ENCODE measurements around the gene GOLGB1. TPM values are rescaled to one million over a fixed set of nuclear protein-coding genes. Genes with fewer than 3 reads are reported as not detected.
"Not testable (repeated sequence)": the region's sequence is repeated elsewhere in the genome, so short reads cannot be mapped to it uniquely, and the experiment has no call there.

The GOLGB1 gene
- total RNA-seq, 2 experiments from 2014 or later = 11.5 to 30.3 TPM

DNA sequence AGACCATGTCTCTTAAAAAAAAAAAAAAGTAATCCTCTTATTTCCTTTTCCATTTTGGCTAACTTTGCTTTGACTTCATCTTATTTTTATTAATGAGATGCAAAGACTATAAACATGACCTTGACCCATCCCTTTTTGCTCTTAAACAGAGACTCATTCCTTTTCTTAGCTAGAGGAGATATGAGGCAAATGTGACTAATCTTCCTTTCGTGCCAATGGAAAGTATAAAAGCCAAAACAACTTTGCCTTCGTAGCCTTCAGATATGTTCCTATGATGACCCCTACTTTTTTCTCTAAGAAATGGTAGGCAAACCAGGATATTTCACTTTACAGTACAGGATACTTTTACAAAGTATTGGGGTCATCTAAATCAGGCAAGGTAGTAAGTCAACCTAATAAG is 36.9 kb upstream of the GOLGB1 start:
- BruUV-seq (replicated peaks) = no TSS peak
- no peak overlapping the region for H3K4me3 ChIP-seq (ENCODE audit: low read depth, low read length, poor library complexity, severe bottlenecking)
- TF ChIP-seq, protein P1, sequence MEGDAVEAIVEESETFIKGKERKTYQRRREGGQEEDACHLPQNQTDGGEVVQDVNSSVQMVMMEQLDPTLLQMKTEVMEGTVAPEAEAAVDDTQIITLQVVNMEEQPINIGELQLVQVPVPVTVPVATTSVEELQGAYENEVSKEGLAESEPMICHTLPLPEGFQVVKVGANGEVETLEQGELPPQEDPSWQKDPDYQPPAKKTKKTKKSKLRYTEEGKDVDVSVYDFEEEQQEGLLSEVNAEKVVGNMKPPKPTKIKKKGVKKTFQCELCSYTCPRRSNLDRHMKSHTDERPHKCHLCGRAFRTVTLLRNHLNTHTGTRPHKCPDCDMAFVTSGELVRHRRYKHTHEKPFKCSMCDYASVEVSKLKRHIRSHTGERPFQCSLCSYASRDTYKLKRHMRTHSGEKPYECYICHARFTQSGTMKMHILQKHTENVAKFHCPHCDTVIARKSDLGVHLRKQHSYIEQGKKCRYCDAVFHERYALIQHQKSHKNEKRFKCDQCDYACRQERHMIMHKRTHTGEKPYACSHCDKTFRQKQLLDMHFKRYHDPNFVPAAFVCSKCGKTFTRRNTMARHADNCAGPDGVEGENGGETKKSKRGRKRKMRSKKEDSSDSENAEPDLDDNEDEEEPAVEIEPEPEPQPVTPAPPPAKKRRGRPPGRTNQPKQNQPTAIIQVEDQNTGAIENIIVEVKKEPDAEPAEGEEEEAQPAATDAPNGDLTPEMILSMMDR (conservative IDR thresholded peaks at IDR 0.05; ENCODE audit: low read length) = no peak
- no peak for TF ChIP-seq EZH2phosphoT487 (IDR thresholded peaks at IDR 0.05; ENCODE audit: borderline replicate concordance, low read depth, low read length)
- no peaks in the 10 kb centered on the region for H4K20me1 ChIP-seq (ENCODE audit: insufficient read depth, low read length)
- no peaks in the 10 kb centered on the region for H3K9me3 ChIP-seq (ENCODE audit: low read length)
- H2AFZ ChIP-seq (ENCODE audit: low read length) = no peak overlapping the region
- H3K4me2 ChIP-seq (ENCODE audit: low read length) = no peak overlapping the region
- intact Hi-C loops (cut with micrococcal nuclease; ENCODE audit: unreplicated experiment) = no loop called here
- no peaks in the 10 kb centered on the region for H3K9me2 ChIP-seq (ENCODE audit: insufficient read depth, low read length)
- H3K36me3 ChIP-seq (ENCODE audit: insufficient read depth, low read length) = peaks cover 100% of the 10 kb centered on the region
- ChIA-PET POLR2A (interaction anchor here (0.6 to 2.5 kb wide), 2 partner anchors 22 to 83 kb away, joined by 4 to 11 read pairs; no protein-coding TSS in a partner anchor), CTCF (ENCODE audit: unreplicated experiment) (no interaction called here)
- no peaks in the 10 kb centered on the region for H3K79me2 ChIP-seq (ENCODE audit: insufficient read depth, low read depth, low read length)
- H3K27ac ChIP-seq (ENCODE audit: low read depth, low read length, poor library complexity, severe bottlenecking) = no peak overlapping the region
- H3K4me1 ChIP-seq (ENCODE audit: insufficient read depth, low read length, poor library complexity, severe bottlenecking) = no peaks in the 10 kb centered on the region
- no peak for DNase-seq (ENCODE audit: low spot score)

DNA sequence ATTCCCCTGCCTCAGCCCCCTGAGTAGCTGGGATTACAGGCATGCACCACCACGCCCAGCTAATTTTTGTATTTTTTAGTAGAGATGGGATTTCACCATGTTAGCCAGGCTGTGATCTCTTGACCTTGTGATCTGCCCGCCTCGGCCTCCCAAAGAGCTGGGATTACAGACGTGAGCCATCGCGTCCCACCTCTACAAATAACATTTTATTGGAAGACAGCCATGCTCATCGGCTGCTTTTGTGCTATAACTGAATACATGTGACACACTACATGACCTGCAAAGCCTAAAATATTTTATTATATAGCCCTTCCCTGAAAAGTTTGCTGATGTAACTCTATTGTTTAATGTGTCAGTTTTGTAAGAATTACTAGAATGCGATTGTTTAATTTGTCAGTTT is 33.2 kb upstream of the GOLGB1 start:
- H3K79me2 ChIP-seq (ENCODE audit: insufficient read depth, low read depth, low read length); H3K27ac ChIP-seq (ENCODE audit: low read depth, low read length, poor library complexity, severe bottlenecking); intact Hi-C loops (cut with micrococcal nuclease; ENCODE audit: unreplicated experiment); H3K4me1 ChIP-seq (ENCODE audit: insufficient read depth, low read length, poor library complexity, severe bottlenecking); H4K20me1 ChIP-seq (ENCODE audit: insufficient read depth, low read length); H3K9me2 ChIP-seq (ENCODE audit: insufficient read depth, low read length); H3K9me3 ChIP-seq (ENCODE audit: low read length); H2AFZ ChIP-seq (ENCODE audit: low read length); DNase-seq (ENCODE audit: low spot score); BruUV-seq (replicated peaks); H3K4me2 ChIP-seq (ENCODE audit: low read length); H3K4me3 ChIP-seq (ENCODE audit: low read depth, low read length, poor library complexity, severe bottlenecking): not testable (repeated sequence)
- POLR2A ChIA-PET = interaction anchor here (0.7 to 1.2 kb wide), 4 partner anchors 10 to 19 kb away, joined by 3 to 5 read pairs (median 3); no protein-coding TSS in a partner anchor
- CTCF ChIA-PET (ENCODE audit: unreplicated experiment) = interaction anchor here (0.9 kb wide), 1 partner anchor 11 kb away, joined by 3 read pairs; no protein-coding TSS in a partner anchor
- H3K36me3 ChIP-seq (ENCODE audit: insufficient read depth, low read length) = peaks cover 97% of the 10 kb centered on the region

DNA sequence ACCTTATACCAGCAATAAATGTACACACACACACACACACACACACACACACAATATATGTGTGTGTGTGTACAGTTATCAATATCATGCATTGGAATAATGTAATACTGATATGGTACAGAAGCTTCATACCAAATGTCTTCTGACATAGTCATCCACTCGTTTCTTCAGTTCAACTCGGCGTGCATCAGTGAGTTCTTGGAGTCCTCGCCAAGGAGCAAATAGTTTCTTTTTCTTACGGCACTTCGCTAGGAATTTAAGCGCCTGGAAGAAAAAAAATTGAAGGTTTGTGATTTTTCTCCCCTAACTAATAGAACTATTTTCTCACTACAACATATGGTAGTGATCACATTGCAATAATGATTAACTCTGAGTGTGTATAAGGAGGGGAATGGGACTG is 32.1 kb upstream of the GOLGB1 start:
- TF ChIP-seq, protein P1 (conservative IDR thresholded peaks at IDR 0.05; ENCODE audit: low read length) = no peak
- no peak for TF ChIP-seq EZH2phosphoT487 (IDR thresholded peaks at IDR 0.05; ENCODE audit: borderline replicate concordance, low read depth, low read length)
- CTCF ChIA-PET (ENCODE audit: unreplicated experiment) = no interaction called here
- POLR2A ChIA-PET = interaction anchor here (0.5 kb wide), 1 partner anchor 226 kb away, joined by 4 read pairs; no protein-coding TSS in a partner anchor
- Histone ChIP-seq H3K4me3 (ENCODE audit: low read depth, low read length, poor library complexity, severe bottlenecking) (no peak overlapping the region), H3K9me2 (ENCODE audit: insufficient read depth, low read length) (no peaks in the 10 kb centered on the region), H4K20me1 (ENCODE audit: insufficient read depth, low read length) (no peaks in the 10 kb centered on the region), H3K4me1 (ENCODE audit: insufficient read depth, low read length, poor library complexity, severe bottlenecking) (no peaks in the 10 kb centered on the region), H3K36me3 (ENCODE audit: insufficient read depth, low read length) (peaks cover 97% of the 10 kb centered on the region), H3K27ac (ENCODE audit: low read depth, low read length, poor library complexity, severe bottlenecking) (no peak overlapping the region), H3K79me2 (ENCODE audit: insufficient read depth, low read depth, low read length) (no peaks in the 10 kb centered on the region), H3K9me3 (ENCODE audit: low read length) (no peaks in the 10 kb centered on the region), H3K4me2 (ENCODE audit: low read length) (no peak overlapping the region), H2AFZ (ENCODE audit: low read length) (no peak overlapping the region)
- intact Hi-C loops (cut with micrococcal nuclease; ENCODE audit: unreplicated experiment) = no loop called here
- no peak for DNase-seq (ENCODE audit: low spot score)
- no TSS peak for BruUV-seq (replicated peaks)

DNA sequence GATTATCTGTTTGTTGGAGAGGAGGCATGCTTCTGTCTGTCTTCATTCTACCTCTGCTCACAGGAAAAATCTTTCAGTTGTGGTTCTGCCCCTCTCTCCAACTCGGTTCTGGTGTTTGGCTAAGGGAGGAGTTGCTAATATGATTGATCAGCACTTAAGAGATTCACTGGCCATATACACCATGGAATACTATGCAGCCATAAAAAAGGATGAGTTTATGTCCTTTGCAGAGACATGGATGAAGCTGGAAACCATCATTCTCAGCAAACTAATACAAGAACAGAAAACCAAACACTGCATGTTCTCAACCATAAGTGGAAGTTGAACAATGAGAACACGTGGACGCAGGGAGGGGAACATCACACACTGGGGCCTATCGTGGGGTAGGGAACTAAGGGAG is 25.6 kb upstream of the GOLGB1 start:
- BruUV-seq (replicated peaks); DNase-seq (ENCODE audit: low spot score); H3K4me1 ChIP-seq (ENCODE audit: insufficient read depth, low read length, poor library complexity, severe bottlenecking); H4K20me1 ChIP-seq (ENCODE audit: insufficient read depth, low read length); H2AFZ ChIP-seq (ENCODE audit: low read length); H3K4me2 ChIP-seq (ENCODE audit: low read length); H3K79me2 ChIP-seq (ENCODE audit: insufficient read depth, low read depth, low read length); CTCF ChIA-PET (ENCODE audit: unreplicated experiment); H3K9me2 ChIP-seq (ENCODE audit: insufficient read depth, low read length); H3K9me3 ChIP-seq (ENCODE audit: low read length); H3K4me3 ChIP-seq (ENCODE audit: low read depth, low read length, poor library complexity, severe bottlenecking); H3K27ac ChIP-seq (ENCODE audit: low read depth, low read length, poor library complexity, severe bottlenecking); intact Hi-C loops (cut with micrococcal nuclease; ENCODE audit: unreplicated experiment): not testable (repeated sequence)
- POLR2A ChIA-PET = interaction anchor here (1.0 kb wide), 1 partner anchor 54 kb away, joined by 3 read pairs; no protein-coding TSS in a partner anchor
- peaks cover 95% of the 10 kb centered on the region for H3K36me3 ChIP-seq (ENCODE audit: insufficient read depth, low read length)

Measured in OCI-LY7 (cell line).